C4-2B (cell line): ENCODE results near the gene DPP6.
"Not testable (repeated sequence)": the region's sequence is repeated elsewhere in the genome, so short reads cannot be mapped to it uniquely, and the experiment has no call there.

ENCODE experiments used
- CTCF ChIP-seq: fragments of 450-650 bp; conservative IDR thresholded peaks from 2 replicates; pipeline ENCODE4 v1.5.1; 2017; ENCODE audit warnings: mild to moderate bottlenecking
- ZFX ChIP-seq: fragments of 450-650 bp; IDR thresholded peaks from 2 replicates; pipeline ENCODE4 v1.6.1; 2017

- not testable (repeated sequence) for TF ChIP-seq ZFX, CTCF
Measured at GRCh38 chr7:154132617-154133016, 80.4 kb downstream of the DPP6 start.
